Activated CD4-positive, alpha-beta T cell treated with anti-CD3 and anti-CD28 coated beads for 24 hours (primary cell): ENCODE results near the gene PVALEF.

ENCODE experiments used
- DNase-seq, 2 donors: peaks; one replicate each; pipeline ENCODE4 v3.0.0-alpha.2; 2020; ENCODE audit warnings: low read depth in 2 of 2

The PVALEF gene

DNA sequence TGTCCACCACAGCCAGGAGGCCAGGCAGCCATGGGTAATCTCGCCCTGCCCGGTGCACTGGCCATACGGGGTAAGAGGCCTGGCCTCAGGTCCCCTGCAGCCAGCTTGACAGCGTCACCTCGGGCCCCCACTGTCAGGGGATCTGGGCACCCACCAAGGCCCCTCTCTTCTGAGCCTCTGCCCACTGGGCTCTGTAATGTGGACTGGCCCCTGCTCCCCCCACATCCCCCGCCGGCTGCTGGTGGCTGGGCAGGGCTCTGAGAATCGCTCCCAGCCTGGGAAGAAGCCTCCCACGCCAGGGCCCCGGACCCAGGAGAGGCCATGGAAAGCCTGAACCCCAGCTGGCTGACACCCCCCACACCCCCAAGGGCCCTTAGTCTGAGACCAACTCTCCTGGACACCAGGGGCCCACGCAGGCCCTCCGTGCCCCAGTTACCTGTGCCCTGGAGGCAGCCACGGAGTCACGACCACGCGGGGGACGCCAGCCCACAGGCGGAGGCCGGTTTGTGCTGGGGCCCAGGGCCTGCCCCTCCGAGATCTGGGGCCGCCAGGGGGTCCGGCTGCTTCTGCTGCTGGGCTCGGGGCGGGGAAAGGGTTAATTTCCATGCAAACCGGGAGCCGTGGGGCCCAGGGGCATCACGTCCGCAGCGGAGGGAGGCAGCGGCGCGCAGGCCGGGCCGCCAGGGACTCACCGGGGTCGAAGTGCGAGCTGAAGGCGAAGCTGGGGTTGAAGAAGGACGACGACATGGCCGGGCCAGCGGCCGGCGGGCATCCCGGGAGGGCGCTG, at the start of gene PVALEF:
Gene PVALEF (plus strand): TSS at position 262 of the 787 bp plus-strand sequence. CDS start 15,720 bp downstream, outside the sequence.
- no peak for DNase-seq

GRCh38 chr17:81115749-81116464, 49.4 kb upstream of the PVALEF start:
- no peak for DNase-seq

DNA sequence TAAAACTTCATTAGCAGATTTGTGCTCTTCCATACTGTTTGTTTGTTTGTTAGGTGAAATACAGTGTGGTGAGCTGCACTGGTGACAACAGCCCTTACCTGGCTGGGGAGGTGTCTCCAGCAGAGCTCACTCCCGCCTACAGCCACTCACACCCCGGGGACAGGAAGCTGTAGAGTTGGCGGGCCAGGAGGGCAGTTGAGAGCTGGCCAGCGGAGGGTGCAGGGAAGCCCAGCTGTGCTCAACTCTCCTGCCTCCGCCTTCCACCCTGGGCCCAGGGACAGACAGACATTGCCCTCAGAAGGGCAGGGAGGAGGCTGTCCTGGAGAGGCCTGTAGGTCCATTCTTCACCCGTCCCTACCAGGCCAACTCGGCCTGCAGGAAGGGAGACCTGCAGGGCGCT, 48.6 kb upstream of the PVALEF start:
- DNase-seq: no peak

GRCh38 chr17:81117672-81118198, 47.6 kb upstream of the PVALEF start:
- no peak for DNase-seq

DNA sequence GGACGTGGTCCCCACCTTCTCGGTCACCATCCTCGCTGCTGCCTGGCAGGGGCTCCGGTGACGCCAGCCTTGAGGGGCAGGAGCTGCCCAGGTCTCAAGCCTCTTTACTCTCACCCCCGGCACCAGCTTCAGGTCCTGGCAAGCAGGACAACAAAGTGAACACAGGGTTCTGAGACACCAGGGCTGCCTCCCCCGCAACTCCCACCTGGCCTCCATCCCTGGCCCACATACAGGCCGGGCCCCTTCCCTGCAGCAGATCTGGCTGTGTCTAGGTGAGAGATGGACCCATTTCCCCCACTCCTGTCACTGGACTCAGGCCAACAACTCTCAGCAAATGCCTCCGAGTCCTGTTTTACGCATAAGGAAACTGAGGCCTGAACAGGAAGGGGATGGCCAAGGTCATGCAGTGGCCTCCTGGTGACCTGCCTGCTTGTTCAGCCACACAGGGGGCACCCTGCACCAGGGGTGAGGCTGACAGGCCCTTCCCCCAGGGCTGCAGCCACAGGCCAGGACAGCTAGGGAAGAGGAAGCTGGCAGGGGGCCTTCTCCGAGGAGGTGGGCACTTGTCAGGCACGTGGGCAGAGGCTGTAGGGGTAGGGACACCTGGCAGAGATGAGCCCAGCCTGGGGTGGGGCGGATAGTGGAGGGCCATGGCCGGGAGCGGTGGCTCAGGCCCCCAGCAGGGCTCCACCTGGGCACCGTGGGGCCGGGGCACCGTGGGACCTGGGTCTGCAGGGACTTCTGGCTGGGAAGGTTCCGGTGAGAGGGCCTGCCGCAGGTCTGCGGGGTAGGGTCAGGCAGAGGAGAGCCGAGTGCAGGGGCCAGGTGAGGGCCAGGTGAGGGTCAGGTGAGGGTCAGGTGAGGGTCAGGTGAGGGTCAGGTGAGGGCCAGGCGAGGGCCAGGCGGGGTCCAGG, 46.7 kb upstream of the PVALEF start:
- DNase-seq: no peak

GRCh38 chr17:81119223-81120148, 45.8 kb upstream of the PVALEF start:
- DNase-seq: peak; percentile 69 to 75

DNA sequence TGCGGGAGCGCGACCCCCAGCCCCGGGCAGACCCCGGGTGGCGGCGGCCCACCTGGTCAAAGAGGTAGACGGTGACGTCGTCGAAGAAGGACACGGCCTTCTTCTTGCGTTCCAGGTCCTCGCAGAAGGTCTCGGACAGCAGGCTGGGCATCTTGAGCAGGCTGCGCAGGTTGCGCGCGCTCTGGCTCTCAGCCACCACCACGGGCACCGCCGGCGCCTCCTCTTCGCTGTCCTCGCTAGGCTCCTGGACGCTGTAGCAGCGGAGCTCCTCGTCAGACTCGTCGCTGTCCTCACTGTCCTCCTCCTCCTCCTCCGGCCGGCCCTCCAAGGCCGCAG, 45.2 kb upstream of the PVALEF start:
- DNase-seq: no peak

GRCh38 chr17:81120695-81121621, 44.3 kb upstream of the PVALEF start:
- DNase-seq: no peak

- DNase-seq: no peak
These were observed 43.2 kb upstream of the PVALEF start for GRCh38 chr17:81121841-81122733.

DNA sequence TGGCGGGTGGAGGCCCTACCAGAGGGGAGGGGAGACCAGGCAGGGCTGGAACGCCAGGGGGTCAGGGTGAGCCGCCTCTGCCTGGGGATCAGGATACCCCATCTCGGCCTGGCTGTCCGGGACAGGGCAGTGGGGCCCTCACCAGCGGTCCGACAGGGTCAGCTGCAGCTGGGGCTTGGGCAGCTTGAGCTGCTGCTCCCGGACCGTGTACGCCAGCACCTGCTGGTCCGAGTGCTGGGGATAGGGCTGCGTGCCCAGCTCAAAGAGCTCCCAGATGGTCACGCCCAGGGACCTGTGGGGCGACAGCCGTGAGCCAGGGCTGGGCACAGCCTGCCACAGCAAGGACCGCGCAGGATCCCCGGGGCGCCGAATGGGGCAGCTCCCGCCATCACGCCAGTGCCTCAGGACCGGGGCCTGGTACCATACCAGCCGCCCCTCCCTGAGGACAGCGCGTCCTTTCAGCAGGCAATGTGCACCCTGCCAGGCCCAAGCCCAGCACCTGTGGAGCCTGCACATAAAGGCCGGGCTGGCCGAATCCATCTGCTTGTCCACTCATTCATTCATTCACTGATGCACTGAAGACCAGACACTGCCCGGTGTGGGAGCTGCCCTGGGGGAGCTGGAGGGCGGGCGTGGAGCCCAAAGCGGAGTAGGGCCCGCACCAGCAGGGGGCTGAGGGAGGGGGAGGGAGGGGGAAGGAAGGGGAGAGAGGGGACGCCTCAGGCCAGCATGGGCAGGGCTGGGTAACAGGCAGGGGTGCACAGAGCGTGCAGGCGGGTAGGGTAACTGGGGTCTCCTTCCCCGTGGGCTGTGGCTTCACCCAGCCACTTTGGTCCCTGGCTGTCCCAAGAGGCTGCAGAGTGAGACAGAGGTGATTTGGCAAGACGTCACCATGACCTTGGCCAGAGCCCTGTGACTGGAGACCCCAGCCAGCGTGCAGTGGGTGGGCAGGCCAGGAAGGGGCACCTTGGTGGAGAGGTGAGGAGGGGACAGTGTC, 42.0 kb upstream of the PVALEF start:
- DNase-seq: no peak

GRCh38 chr17:81124377-81124776, 40.9 kb upstream of the PVALEF start:
- DNase-seq: no peak

- no peak for DNase-seq
These were observed 39.7 kb upstream of the PVALEF start for GRCh38 chr17:81125573-81126081.

GRCh38 chr17:81126281-81127132, 38.8 kb upstream of the PVALEF start:
- no peak for DNase-seq

- DNase-seq: no peak
These were observed 38.2 kb upstream of the PVALEF start for GRCh38 chr17:81127133-81127455.

- DNase-seq: no peak
These were observed 37.7 kb upstream of the PVALEF start for GRCh38 chr17:81127526-81128177.

GRCh38 chr17:81128338-81128737, 37.0 kb upstream of the PVALEF start:
- DNase-seq: no peak
